Pancreas (tissue), 10 donors: Measurements from ENCODE around the gene KCNJ15. TPM values are rescaled to one million over a fixed set of nuclear protein-coding genes. Genes with fewer than 3 reads are reported as not detected.

Experiments
- ATAC-seq, 4 donors: fragments of 200-7000 bp; cut with Tn5 transposase; one replicate each; pipeline versions ENCODE4 v1.8.0 to v1.9.1; 2020; ENCODE audit warnings: mild to moderate bottlenecking in 4 of 4, moderate library complexity in 4 of 4
- DNase-seq, 6 donors: peaks; one replicate each; pipeline ENCODE4 v3.0.0-alpha.2; 2020
- FAIRE-seq: peaks from 2 replicates; lab custom pipeline; 2012; peaks lifted over from hg19 to GRCh38; lab: Jason Lieb, UNC
- H3K27ac ChIP-seq, 4 donors: fragments of 200-600 bp; sonication (generic); 1 replicate in 3 of 4; 2 replicates in 1 of 4; pipeline versions ENCODE4 v1.5.0 to v1.8.0; 2020
- H3K27me3 ChIP-seq, 4 donors: fragments of 200-600 bp; one replicate each; pipeline ENCODE4 v1.8.0; 2021
- H3K36me3 ChIP-seq, 3 donors: fragments of 200-600 bp; sonication (generic) in 1 of 3; one replicate each; pipeline versions ENCODE4 v1.5.0 to v1.8.0; 2020 to 2021
- H3K4me1 ChIP-seq, 3 donors: fragments of 200-600 bp; one replicate each; pipeline ENCODE4 v1.8.0; 2021
- H3K4me3 ChIP-seq, 4 donors: fragments of 200-600 bp; sonication (generic) in 2 of 4; one replicate each; pipeline versions ENCODE4 v1.5.0 to v1.8.0; 2020 to 2021
- H3K9me3 ChIP-seq, 4 donors: fragments of 200-600 bp; one replicate each; pipeline ENCODE4 v1.8.0; 2021
- WGBS, 2 donors: extraction: QIAGEN DNeasy Blood & Tissue Kit; methylation state at CpG; one replicate each; pipeline ENCODE4 v1.1.7; 2013; 5-methylcytosine and 5-hydroxymethylcytosine counted together
- intact Hi-C, 3 donors: fragments of 100-400 bp; cut with DNase I; formaldehyde crosslinking; loops; one replicate each; pipeline versions ENCODE4 v1.11.1 to v1.14.2; 2022
- polyA plus RNA-seq, 2 donors: library from polyadenylated mRNA; stranded (reverse); fragments of 200-250 nt; gene quantifications; one replicate each; pipeline ENCODE4 v1.2.3, GENCODE V29; 2013
- total RNA-seq, 6 donors: library from RNA; stranded (reverse); fragmentation: NEBNext Ultra II Directional in 4 of 6; extraction: Animal tissue kit (Norgen Biotek cat#: 25700) in 4 of 6; gene quantifications; one replicate each; pipeline versions ENCODE4 v1.2.1 to v1.2.4, GENCODE V29; 2021 to 2023
- TF ChIP-seq, protein P1 (sequence below), 4 donors: fragments of 200-600 bp; sonication (generic) in 3 of 4; IDR thresholded peaks; one replicate each; pipeline versions ENCODE4 v1.5.0 to v1.8.0; 2021; ENCODE audit warnings: antibody characterized with exemption in 4 of 4
- donor health status: healthy with polysubstance abuse.
- donor health status: DM: no; HTN: no; CAD: no; lungs with moderate emphysema.
- donor health status: DM: no; HTN: no; CAD: no.
- donor health status: control.
- donor health status: control.
- donor health status: Bipolar disorder and iron deficiency.
- donor health status: DM: yes; HTN: yes; CAD: no.
- donor health status: DM: no; HTN: no; CAD: no.
- donor health status: DM: no; HTN: no; CAD: no.
- donor health status: DM: yes; HTN: yes; CAD: no.

The KCNJ15 gene
- total and polyA plus RNA-seq, 8 donors = 16.9 to 48.7 (median 31.0) TPM

DNA sequence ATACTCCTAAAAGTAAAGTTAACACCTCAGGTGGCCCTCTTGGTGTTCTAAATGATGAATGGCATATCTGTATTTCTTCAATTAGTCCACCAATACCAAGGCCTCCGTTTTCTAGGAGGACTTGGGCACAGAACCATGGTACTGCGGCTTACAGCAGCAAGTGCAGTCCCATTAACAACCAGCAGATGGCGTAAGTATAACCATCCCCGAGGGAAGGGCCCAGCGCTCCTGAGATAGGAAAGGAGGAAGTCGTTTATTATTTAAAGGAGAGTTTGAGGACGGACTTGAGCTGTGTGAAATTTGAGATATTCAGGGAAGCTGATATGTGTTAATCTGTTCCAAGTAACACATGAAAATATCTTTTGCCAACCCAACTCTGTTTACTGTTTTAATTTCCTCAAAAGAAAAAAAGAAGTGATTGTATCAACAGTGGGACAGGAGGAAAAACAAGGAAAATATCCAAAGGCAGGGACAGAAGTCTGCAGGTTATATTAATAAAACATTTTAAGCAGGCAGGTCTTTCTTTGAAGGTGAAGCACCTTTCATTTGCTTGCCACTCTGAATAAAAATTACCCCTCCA, 37.7 kb upstream of the KCNJ15 start:
- ATAC-seq (peak; percentile 93 to 99 (median 97)), FAIRE-seq (no peak), DNase-seq (peak; percentile 62 to 77 (median 70))
- intact Hi-C loops = loop anchor here in 1 of 3 donors (5.0 kb wide), 1 partner anchor 138 kb away; no protein-coding TSS in a partner anchor
- TF ChIP-seq, protein P1, sequence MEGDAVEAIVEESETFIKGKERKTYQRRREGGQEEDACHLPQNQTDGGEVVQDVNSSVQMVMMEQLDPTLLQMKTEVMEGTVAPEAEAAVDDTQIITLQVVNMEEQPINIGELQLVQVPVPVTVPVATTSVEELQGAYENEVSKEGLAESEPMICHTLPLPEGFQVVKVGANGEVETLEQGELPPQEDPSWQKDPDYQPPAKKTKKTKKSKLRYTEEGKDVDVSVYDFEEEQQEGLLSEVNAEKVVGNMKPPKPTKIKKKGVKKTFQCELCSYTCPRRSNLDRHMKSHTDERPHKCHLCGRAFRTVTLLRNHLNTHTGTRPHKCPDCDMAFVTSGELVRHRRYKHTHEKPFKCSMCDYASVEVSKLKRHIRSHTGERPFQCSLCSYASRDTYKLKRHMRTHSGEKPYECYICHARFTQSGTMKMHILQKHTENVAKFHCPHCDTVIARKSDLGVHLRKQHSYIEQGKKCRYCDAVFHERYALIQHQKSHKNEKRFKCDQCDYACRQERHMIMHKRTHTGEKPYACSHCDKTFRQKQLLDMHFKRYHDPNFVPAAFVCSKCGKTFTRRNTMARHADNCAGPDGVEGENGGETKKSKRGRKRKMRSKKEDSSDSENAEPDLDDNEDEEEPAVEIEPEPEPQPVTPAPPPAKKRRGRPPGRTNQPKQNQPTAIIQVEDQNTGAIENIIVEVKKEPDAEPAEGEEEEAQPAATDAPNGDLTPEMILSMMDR (IDR thresholded peaks at IDR 0.05) = peak; percentile 92 to 98 (median 96)
- peaks cover 4 to 11% (median 5%) of the 10 kb centered on the region in 3 donors for H3K4me1 ChIP-seq
- no peaks in the 10 kb centered on the region for H3K27me3 ChIP-seq
- 1 to 2% methylated on average over 7 of the region's 7 CpGs for WGBS, 2 donors
- H3K27ac ChIP-seq = peak overlapping the region in 2 of 4 donors; percentile 62 to 64
- no peaks in the 10 kb centered on the region for H3K9me3 ChIP-seq
- no peak overlapping the region for H3K4me3 ChIP-seq
- no peaks in the 10 kb centered on the region for H3K36me3 ChIP-seq

DNA sequence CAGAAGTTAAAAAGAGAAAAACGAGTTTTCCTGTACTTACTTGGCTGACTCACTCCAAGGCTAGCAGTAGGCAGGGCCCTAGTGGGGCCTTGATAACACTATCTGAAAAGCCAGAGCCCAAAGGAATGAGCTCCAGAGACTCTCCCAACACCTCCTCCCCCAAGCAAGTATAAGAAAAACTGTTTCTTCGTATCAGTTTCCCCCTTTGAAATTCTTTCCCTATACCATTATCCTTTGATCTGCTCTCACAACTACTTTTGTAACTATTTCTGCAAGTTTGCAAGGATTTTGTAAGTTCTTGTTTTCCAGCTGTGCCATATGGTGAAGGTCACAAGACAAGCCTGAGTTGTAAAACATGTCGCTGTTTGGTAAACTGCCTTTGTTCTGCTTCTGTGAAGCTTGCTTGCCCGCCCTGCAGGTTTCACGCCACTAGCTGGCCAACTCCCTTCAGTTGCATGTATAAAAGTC, 36.5 kb upstream of the KCNJ15 start:
- no peaks in the 10 kb centered on the region for H3K27me3 ChIP-seq
- H3K36me3 ChIP-seq = no peaks in the 10 kb centered on the region
- H3K4me1 ChIP-seq = peaks cover 4 to 11% (median 5%) of the 10 kb centered on the region in 3 donors
- DNase-seq (no peak), FAIRE-seq (no peak), ATAC-seq (peak; percentile 45 to 55 (median 50))
- intact Hi-C loops = loop anchor here in 1 of 3 donors (10.0 kb wide), 1 partner anchor 134 kb away; no protein-coding TSS in a partner anchor
- H3K27ac ChIP-seq = peak overlapping the region in 2 of 4 donors; percentile 62 to 64
- H3K9me3 ChIP-seq = no peaks in the 10 kb centered on the region
- WGBS, 2 donors = 52 to 60% methylated on average over 5 of the region's 5 CpGs
- no peak overlapping the region for H3K4me3 ChIP-seq
- TF ChIP-seq, protein P1 (IDR thresholded peaks at IDR 0.05) = no peak

DNA sequence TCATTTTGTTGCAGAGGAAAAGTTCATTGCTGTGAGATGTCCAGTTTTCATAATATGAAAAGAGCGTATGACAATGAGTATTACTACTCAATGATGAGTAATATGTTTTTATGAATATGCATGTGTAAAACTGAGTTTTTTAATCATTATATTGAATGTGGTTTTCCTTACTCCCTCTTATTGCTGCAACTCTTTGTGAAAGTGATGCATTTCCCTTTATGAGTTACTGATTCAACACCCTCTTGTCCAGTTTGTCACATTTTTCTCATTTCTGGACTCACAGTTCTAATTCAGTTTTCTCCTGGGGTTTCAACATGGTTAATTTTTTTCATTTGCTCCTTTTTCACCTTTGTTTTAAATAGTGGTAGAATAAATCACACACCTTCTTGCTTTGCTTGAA, 35.2 kb upstream of the KCNJ15 start:
- DNase-seq (no peak), ATAC-seq (no peak), FAIRE-seq (no peak)
- peaks cover 4 to 11% (median 5%) of the 10 kb centered on the region in 3 donors for H3K4me1 ChIP-seq
- no peaks in the 10 kb centered on the region for H3K27me3 ChIP-seq
- 42 to 45% methylated on average over 1 of the region's 1 CpG for WGBS, 2 donors
- no peak overlapping the region for H3K4me3 ChIP-seq
- no peak overlapping the region for H3K27ac ChIP-seq
- TF ChIP-seq, protein P1 (IDR thresholded peaks at IDR 0.05) = no peak
- intact Hi-C loops = loop anchor here in 1 of 3 donors (10.0 kb wide), 1 partner anchor 133 kb away; no protein-coding TSS in a partner anchor
- no peaks in the 10 kb centered on the region for H3K36me3 ChIP-seq
- no peaks in the 10 kb centered on the region for H3K9me3 ChIP-seq

DNA sequence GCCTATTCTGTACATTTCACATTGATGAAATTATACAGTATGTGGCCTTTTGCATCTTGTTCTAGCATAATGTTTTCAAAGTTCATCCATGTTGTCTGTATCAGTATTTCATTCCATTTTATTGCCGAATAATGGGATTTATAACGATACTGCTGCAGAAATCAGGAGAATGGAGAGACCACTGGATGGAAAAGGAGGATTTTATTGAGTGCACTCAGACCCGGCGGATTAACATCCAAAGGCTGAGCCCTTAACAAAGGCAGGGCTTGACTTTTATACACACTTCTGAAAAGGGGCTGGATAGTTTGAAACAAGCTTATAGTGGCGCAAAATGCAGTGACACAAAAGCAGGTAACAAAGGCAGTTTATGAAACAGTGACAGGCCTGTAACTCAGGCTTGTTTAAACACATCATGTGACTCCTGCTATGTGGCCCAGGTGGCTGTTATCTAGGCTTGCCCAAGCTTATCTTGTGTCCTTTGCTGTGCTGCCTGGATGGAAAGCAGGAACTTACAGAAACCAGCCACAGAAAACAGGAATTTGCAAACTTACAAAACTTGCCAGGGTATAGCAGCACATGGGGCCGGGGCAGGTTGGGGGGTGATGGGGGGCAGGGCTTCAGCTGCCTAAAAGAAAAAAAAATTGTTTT, 32.8 kb upstream of the KCNJ15 start:
- intact Hi-C loops = loop anchor here in 1 of 3 donors (10.0 kb wide), 1 partner anchor 131 kb away; no protein-coding TSS in a partner anchor
- no peak for FAIRE-seq
- no peaks in the 10 kb centered on the region for H3K9me3 ChIP-seq

More for the DNA sequence above, 32.8 kb upstream of the KCNJ15 start:
- TF ChIP-seq, protein P1 (IDR thresholded peaks at IDR 0.05) = no peak
- Histone ChIP-seq H3K27me3 (no peaks in the 10 kb centered on the region), H3K4me3 (no peak overlapping the region), H3K27ac (no peak overlapping the region), H3K4me1 (peaks cover 4 to 11% (median 5%) of the 10 kb centered on the region in 3 donors), H3K36me3 (no peaks in the 10 kb centered on the region)
- no peak for ATAC-seq
- WGBS, 2 donors = 83 to 84% methylated on average over 6 of the region's 6 CpGs
- no peak for DNase-seq
